Stomach smooth muscle (tissue), 2 donors: ENCODE measurements around the gene YES1.

Experiments
- H3K27ac ChIP-seq: one replicate; pipeline ENCODE4 v1.7.0; 2013; ENCODE audit warnings: mild to moderate bottlenecking, low read length, inconsistent platforms
- H3K27me3 ChIP-seq, 2 donors: one replicate each; pipeline ENCODE4 v1.7.0; 2013; ENCODE audit warnings: low read length in 2 of 2; ENCODE audit not compliant: insufficient read depth in 2 of 2, control insufficient read depth in 1 of 2
- H3K36me3 ChIP-seq, 2 donors: one replicate each; pipeline ENCODE4 v1.7.0; 2013; ENCODE audit warnings: low read length in 2 of 2; ENCODE audit not compliant: control insufficient read depth in 2 of 2, insufficient read depth in 2 of 2
- H3K4me1 ChIP-seq: one replicate; pipeline ENCODE4 v1.7.0; 2013; ENCODE audit warnings: low read length; ENCODE audit not compliant: control insufficient read depth, insufficient read depth
- H3K4me3 ChIP-seq, 2 donors: one replicate each; pipeline ENCODE4 v1.7.0; 2013; ENCODE audit warnings: low read length in 2 of 2
- H3K9ac ChIP-seq, 2 donors: one replicate each; pipeline ENCODE4 v1.7.0; 2013; ENCODE audit warnings: low read length in 2 of 2, mild to moderate bottlenecking in 1 of 2
- H3K9me3 ChIP-seq, 2 donors: one replicate each; pipeline ENCODE4 v1.7.0; 2013; ENCODE audit warnings: low read length in 2 of 2; ENCODE audit not compliant: control insufficient read depth in 2 of 2
- donor health status: healthy.
- donor health status: Pancreatic carcinoma.

Gene YES1

DNA sequence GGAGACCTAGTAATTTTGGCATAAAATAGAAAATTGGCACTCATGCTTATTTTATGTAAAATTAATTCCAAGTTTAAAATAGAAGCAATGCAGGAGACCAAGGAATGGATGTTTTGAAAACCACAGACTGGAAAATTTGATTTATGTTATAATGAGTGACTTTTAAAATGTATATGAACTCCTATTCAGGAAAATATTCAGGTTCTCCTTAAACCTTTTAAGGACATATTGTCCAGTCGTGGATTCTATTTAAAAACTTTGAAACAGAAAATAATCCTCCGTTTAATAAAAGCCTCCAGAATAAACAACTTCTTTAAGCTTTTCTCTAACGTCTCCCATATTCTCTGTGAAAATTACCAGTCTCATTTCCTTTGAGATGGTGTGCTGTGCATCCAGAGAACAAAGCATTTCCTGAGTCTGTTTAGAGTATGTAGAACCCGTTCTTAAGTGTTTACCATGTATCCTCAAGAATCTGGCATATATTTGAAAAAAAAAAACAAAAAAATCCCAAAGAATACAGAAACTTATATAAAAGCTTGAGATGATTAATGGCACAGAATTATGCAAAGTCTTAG, 8.6 kb upstream of the YES1 start:
- no peaks in the 10 kb centered on the region for H3K27me3 ChIP-seq
- H3K4me1 ChIP-seq, result no peaks in the 10 kb centered on the region
- H3K27ac ChIP-seq, result no peak overlapping the region
- no peaks in the 10 kb centered on the region for H3K36me3 ChIP-seq
- H3K9me3 ChIP-seq, result no peaks in the 10 kb centered on the region
- no peak overlapping the region for H3K4me3 ChIP-seq
- no peak overlapping the region for H3K9ac ChIP-seq

DNA sequence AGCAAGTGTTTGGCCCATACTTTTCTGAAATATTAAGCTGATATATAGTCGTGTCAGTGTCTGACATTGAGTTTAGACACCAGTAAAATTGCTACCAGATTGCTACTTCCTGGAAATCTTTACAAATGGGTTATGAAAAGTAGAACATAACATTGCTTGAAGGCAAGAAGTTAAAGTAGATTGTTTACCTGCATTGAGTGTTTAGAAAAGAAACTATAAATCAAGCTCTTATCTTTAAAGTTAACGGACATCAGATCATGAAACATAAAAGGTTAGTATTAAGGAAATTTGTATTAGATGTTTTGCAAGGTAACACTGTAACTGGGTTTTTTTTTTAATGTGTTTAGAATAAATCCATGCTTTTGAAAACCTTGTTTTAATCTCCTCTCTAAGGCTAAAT, 4.8 kb upstream of the YES1 start:
- H3K4me1 ChIP-seq, result no peaks in the 10 kb centered on the region
- no peak overlapping the region for H3K27ac ChIP-seq
- no peaks in the 10 kb centered on the region for H3K36me3 ChIP-seq
- H3K27me3 ChIP-seq, result no peaks in the 10 kb centered on the region
- H3K9ac ChIP-seq, result no peak overlapping the region
- H3K9me3 ChIP-seq, result no peaks in the 10 kb centered on the region
- no peak overlapping the region for H3K4me3 ChIP-seq

DNA sequence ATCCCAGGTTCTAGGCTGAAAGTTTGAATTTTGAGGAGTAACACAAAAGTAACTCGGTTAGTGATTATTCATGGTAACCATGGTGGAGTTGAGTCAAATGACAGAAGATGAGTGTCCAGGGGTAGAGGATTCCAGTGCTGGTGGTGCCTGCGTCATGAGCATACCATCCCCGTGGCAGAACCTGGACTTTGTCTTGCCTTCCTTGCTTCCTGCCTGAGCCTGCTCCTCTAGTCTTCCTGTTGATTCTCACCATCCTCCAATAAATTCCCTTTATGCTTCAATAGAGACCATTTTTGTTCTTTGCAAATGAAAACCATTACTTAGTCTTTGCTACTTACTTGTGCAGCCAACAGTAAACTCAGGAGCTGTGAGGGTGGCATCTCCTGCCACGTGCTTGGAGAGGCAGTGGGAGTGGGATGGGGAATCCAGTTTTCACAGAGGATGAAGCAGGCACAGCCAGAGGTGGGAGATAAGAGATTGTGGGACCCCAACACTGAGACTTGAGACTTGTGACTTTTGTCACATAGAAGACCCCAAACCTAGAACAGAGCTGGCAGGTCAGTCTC, 4.1 kb upstream of the YES1 start:
- Histone ChIP-seq H3K36me3 (no peaks in the 10 kb centered on the region), H3K9me3 (no peaks in the 10 kb centered on the region), H3K9ac (no peak overlapping the region), H3K27ac (no peak overlapping the region), H3K27me3 (no peaks in the 10 kb centered on the region), H3K4me1 (no peaks in the 10 kb centered on the region), H3K4me3 (no peak overlapping the region)

DNA sequence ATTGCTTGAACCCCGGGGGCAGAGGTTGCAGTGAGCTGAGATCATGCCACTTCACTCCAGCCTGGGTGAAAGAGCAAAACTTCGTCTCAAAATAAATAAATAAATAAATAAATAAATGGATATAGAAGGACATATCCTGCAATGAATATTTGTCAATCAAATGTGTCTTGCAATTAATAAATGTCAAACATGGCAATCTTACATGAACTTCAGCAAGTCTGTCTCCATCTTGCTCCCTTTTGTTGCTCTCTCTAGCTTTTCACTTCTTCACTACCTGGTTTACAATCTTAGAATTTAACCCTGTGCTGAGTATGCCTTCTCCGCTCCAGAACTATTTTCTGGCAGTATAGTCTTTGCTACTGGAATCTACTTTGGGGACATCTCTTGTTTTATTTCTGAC, 3.3 kb upstream of the YES1 start:
- Histone ChIP-seq H3K4me1 (no peaks in the 10 kb centered on the region), H3K36me3 (no peaks in the 10 kb centered on the region), H3K27me3 (no peaks in the 10 kb centered on the region), H3K9ac (no peak overlapping the region), H3K9me3 (no peaks in the 10 kb centered on the region), H3K27ac (no peak overlapping the region), H3K4me3 (no peak overlapping the region)

DNA sequence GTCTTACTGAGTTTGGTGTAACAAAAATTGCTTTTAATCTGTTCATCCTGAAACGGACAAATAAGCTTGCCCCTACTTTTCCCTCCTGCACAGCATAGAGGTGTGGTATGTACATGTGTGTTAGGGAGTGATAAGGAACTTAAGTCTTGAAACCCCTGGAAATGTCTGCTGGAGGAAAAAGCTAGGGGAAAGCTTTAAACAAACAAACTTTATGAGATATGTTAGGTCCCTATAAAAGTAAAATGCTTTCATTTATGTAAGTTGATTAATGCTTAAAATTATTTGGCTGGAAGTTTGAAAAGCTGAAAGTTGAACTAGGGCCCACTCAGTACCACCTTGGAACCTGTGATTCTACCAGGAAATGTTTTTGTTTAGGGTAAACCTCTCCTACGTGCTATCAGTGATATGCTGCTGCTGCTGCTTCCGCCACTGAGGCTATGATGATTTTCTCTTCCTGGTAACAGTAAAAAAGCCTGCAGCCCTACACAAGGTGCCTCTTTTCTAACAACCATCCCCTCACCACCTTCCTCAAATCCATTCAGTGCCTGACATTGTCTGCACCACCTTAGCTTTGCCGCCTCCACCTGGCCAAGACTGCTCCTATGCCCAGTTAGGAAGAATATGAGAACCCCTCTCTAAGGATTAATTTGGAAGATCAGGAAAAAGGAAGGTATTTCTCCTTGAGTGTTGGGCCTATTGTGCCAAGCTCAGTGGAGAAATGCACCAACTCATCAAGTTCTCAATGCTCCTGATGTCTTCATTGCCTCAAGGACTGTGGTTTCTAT, 2.5 kb upstream of the YES1 start:
- no peaks in the 10 kb centered on the region for H3K36me3 ChIP-seq
- H3K4me3 ChIP-seq, result no peak overlapping the region
- H3K9me3 ChIP-seq, result no peaks in the 10 kb centered on the region
- H3K9ac ChIP-seq, result no peak overlapping the region
- no peaks in the 10 kb centered on the region for H3K27me3 ChIP-seq
- H3K27ac ChIP-seq, result no peak overlapping the region
- no peaks in the 10 kb centered on the region for H3K4me1 ChIP-seq

DNA sequence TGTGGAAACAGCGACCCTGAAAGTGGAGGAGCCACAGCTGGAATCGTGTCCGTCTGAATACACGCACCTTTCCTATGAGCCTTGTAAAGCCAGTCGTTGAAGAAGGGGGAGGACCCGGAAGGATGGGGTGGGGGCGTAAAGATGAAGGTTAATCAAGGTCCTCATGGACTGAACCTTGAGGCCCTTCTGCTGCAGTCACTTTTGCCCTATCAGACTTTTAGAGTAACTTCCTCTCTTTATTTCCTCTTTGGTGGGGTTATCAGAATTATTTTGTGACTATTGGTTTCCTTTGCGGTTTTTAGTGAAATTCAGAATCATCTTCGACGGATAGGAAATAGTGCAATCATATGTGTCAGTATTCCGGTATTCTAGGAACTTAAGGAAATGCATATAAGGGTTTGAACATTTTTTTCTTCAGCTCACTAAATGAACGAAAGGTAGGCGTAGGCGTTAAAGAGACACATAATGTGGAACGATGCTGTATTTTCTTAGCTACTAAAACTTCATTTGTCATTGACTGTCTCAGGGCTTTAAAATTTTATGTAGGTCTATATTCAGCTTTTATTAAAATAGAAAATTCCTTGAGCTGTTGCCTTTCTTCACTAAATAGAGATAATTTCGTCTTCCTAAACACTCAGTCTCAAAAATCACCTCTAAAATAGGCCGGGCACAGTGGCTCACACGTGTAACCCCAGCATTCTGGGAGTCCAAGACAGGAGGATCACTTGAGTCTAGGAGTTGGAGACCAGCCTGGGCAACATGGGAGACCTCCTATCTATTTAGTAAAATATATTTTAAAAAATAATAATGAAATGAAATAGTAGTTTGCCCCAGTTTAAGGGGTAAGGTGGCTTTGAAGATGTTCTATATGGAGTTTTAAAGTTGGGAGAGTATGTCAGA, 1.4 kb upstream of the YES1 start:
- Histone ChIP-seq H3K27me3 (no peaks in the 10 kb centered on the region), H3K4me3 (peak overlapping the region; percentile 56 to 93), H3K27ac (peak overlapping the region; percentile 83), H3K36me3 (no peaks in the 10 kb centered on the region), H3K9ac (peak overlapping the region; percentile 78 to 83), H3K4me1 (no peaks in the 10 kb centered on the region), H3K9me3 (no peaks in the 10 kb centered on the region)

DNA sequence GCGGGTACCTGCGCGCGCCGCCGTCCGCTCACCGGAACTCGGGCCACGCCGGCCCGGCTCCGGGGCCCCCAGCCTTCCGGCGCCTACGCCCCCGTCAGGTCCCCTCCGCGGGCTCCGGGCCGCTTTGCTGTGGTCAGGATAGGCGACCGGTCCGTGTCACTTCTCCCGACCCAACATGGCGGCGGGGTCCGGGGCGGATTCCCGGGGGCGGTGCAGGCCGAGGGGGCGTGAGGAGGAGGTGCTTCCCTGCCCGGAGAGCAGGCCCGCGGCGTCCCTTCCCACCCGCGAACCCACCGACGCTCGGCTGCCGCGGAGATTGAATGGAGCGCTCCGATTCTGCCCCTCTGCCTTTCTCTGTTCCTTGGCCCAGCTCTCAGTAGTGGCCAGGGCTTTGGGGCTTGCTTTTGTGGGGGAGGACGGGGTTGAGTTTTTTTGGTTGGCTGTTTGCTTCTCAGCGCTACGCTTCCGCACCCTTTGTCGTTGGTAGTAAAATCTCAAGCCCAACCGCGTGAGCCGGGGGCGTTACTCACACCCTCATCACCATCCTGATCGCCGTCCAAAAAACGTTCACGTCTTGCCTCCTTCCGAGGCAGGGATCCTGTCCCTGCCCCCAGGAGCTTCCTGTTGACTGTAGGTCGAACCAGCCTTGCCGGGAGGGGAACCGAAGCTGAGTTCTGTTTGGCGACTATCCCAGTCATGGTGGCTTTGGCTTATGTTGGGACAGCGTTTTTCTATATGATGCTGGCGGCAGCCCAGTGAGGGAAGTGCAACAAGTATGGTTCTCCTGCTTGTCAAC, 532 bp upstream of the YES1 start:
- peak overlapping the region; percentile 78 to 83 for H3K9ac ChIP-seq
- peak overlapping the region; percentile 83 for H3K27ac ChIP-seq
- no peaks in the 10 kb centered on the region for H3K27me3 ChIP-seq
- no peaks in the 10 kb centered on the region for H3K9me3 ChIP-seq
- H3K4me3 ChIP-seq, result peak overlapping the region; percentile 56 to 93
- peaks cover 8% of the 10 kb centered on the region for H3K4me1 ChIP-seq
- no peaks in the 10 kb centered on the region for H3K36me3 ChIP-seq

DNA sequence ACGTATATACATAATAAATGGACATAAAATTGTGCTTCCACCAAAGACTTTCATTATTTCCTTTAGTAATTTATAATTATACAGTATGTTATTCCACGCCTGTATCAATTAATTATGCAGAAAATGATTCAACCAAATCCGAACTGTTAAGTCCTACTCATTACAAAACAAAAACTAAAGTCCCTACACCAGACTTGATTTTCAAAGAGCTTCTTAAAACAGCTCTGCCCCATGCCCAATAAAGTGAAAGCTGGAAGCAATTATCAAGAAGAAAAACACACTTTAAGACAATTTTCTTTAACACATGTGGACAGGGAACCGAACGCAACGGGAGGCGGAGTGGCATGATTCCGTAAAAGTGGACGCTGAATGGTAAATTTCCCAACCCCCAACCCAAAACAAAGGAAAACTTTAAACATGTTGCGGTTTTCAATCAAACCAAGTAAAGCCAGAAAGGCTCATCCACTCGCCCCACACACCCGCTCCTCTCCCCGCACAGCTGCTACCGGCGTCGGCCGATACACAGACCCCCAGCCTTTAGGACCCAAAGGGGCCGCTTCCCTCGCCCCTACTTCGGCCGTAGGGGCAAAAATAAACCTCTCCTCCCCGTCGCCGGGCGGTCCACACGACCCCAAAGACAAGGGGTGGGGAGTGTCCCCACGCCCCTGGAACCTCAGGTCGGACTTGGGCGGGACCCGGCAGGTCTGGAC, 705 bp downstream of the YES1 start:
- no peaks in the 10 kb centered on the region for H3K27me3 ChIP-seq
- no peaks in the 10 kb centered on the region for H3K36me3 ChIP-seq
- peak overlapping the region; percentile 81 to 83 for H3K9ac ChIP-seq
- peak overlapping the region; percentile 83 for H3K27ac ChIP-seq
- peaks cover 9% of the 10 kb centered on the region for H3K4me1 ChIP-seq
- no peaks in the 10 kb centered on the region for H3K9me3 ChIP-seq
- peak overlapping the region; percentile 62 to 93 for H3K4me3 ChIP-seq

DNA sequence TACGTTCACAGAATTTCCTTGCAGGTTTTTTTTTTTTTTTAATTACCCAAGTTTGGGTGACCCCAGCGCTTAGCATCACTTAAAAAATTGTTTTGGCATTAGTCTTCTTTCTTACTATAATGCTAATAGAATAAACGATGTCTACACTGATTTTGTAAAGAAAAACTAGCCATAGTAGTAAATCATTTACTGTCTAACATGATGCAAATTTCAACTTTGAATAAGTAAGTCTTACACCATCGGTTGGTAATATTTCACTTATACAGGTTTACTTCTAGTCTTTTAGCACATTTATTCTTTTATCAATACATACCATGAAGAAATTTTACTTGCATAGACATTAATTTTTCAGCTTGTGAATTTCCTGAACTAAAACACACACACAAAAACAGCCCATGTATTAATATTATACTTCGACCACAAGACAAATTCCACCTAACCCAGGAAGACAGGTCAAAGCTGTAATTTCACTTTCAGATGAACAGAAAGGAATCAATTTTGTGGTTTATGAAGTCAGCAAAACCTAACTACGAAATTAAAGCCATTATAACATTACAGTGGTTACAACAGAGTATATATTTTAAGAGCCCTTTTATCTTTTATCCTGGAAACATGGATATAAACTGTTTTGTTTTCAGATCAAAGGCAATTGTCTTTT, 1.9 kb downstream of the YES1 start:
- no peaks in the 10 kb centered on the region for H3K9me3 ChIP-seq
- H3K9ac ChIP-seq, result no peak overlapping the region
- no peaks in the 10 kb centered on the region for H3K27me3 ChIP-seq
- no peaks in the 10 kb centered on the region for H3K36me3 ChIP-seq
- no peak overlapping the region for H3K27ac ChIP-seq
- peaks cover 11% of the 10 kb centered on the region for H3K4me1 ChIP-seq
- H3K4me3 ChIP-seq, result peak overlapping the region in 1 of 2 donors; percentile 62
